Neural progenitor cell (in vitro differentiated cells): ENCODE data around the gene HSDL2. TPM values are rescaled to one million over a fixed set of nuclear protein-coding genes. Genes with fewer than 3 reads are reported as not detected.

ENCODE experiments used
- DNase-seq: peaks from one replicate; pipeline ENCODE4 v3.0.0-alpha.2; 2016; ENCODE audit warnings: low spot score
- H2AFZ ChIP-seq: fragments of 200-600 bp; sonication (generic); replicated peaks from 2 replicates; pipeline ENCODE4 v1.6.1; 2016; ENCODE audit warnings: antibody characterized with exemption
- H3F3A ChIP-seq: fragments of 200-600 bp; sonication (generic); 2 replicates; pipeline ENCODE4 v1.6.1; 2016; ENCODE audit warnings: antibody characterized with exemption, low read depth
- H3K27ac ChIP-seq: fragments of 200-600 bp; sonication (generic); 2 replicates; pipeline ENCODE4 v1.5.1; 2016; ENCODE audit warnings: mild to moderate bottlenecking
- H3K27me3 ChIP-seq: fragments of 200-600 bp; sonication (generic); 2 replicates; pipeline ENCODE4 v1.6.1; 2016; ENCODE audit warnings: mild to moderate bottlenecking, moderate library complexity
- H3K36me3 ChIP-seq: fragments of 200-600 bp; sonication (generic); 2 replicates; pipeline ENCODE4 v1.5.1; 2016
- H3K4me1 ChIP-seq: fragments of 200-600 bp; sonication (generic); 2 replicates; pipeline ENCODE4 v1.6.1; 2016; ENCODE audit warnings: mixed run types
- H3K4me2 ChIP-seq: fragments of 200-600 bp; sonication (generic); 2 replicates; pipeline ENCODE4 v1.6.1; 2016
- H3K4me3 ChIP-seq: fragments of 200-600 bp; sonication (generic); 2 replicates; pipeline ENCODE4 v1.5.1; 2016
- H3K79me2 ChIP-seq: fragments of 200-600 bp; sonication (generic); 2 replicates; pipeline ENCODE4 v1.6.1; 2016; ENCODE audit warnings: low read depth
- H3K9ac ChIP-seq: fragments of 200-600 bp; sonication (generic); 2 replicates; pipeline ENCODE4 v1.6.1; 2016
- H3K9me3 ChIP-seq: fragments of 200-600 bp; sonication (generic); 2 replicates; pipeline ENCODE4 v1.5.1; 2016; ENCODE audit warnings: low read depth
- H4K20me1 ChIP-seq: fragments of 200-600 bp; sonication (generic); 2 replicates; pipeline ENCODE4 v1.6.1; 2016; ENCODE audit warnings: low read depth
- H3K27ac Mint-ChIP-seq: 3 replicates; pipeline ENCODE4 v1.8.0; 2021; ENCODE audit warnings: mixed read lengths
- H3K27me3 Mint-ChIP-seq: 2 replicates; pipeline ENCODE4 v1.8.0; 2022; ENCODE audit warnings: low read depth, mild to moderate bottlenecking, inconsistent platforms, moderate library complexity, mixed read lengths; ENCODE audit not compliant: insufficient read depth
- H3K36me3 Mint-ChIP-seq: 3 replicates; pipeline ENCODE4 v1.8.0; 2021; ENCODE audit warnings: mixed read lengths
- H3K4me1 Mint-ChIP-seq: 3 replicates; pipeline ENCODE4 v1.8.0; 2021; ENCODE audit warnings: mixed read lengths
- H3K4me3 Mint-ChIP-seq: 3 replicates; pipeline ENCODE4 v1.8.0; 2021; ENCODE audit warnings: mild to moderate bottlenecking, moderate library complexity, mixed read lengths
- H3K9me3 Mint-ChIP-seq: 3 replicates; pipeline ENCODE4 v1.8.0; 2020; ENCODE audit warnings: mixed read lengths
- EZH2 ChIP-seq: fragments of 200-600 bp; sonication (generic); IDR thresholded peaks from 2 replicates; pipeline ENCODE4 v1.6.1; 2017; ENCODE audit warnings: antibody characterized with exemption, mild to moderate bottlenecking, moderate library complexity
- EZH2phosphoT487 ChIP-seq: fragments of 200-600 bp; sonication (generic); IDR thresholded peaks from 2 replicates; pipeline ENCODE4 v1.6.1; 2017; ENCODE audit warnings: antibody characterized with exemption
- total RNA-seq: library from RNA; depleted of rRNA; stranded (reverse); fragments of >200 nt; gene quantifications from 2 replicates; pipeline ENCODE4 v1.2.3, GENCODE V29; 2015; ENCODE audit warnings: low replicate concordance
- TF ChIP-seq, protein P1 (sequence below): fragments of 200-600 bp; sonication (generic); IDR thresholded peaks from 2 replicates; pipeline ENCODE4 v1.5.1; 2017; ENCODE audit warnings: antibody characterized with exemption, mild to moderate bottlenecking

Gene HSDL2
- total RNA-seq, 1 donor from 2014 or later, result 23.8 TPM

DNA sequence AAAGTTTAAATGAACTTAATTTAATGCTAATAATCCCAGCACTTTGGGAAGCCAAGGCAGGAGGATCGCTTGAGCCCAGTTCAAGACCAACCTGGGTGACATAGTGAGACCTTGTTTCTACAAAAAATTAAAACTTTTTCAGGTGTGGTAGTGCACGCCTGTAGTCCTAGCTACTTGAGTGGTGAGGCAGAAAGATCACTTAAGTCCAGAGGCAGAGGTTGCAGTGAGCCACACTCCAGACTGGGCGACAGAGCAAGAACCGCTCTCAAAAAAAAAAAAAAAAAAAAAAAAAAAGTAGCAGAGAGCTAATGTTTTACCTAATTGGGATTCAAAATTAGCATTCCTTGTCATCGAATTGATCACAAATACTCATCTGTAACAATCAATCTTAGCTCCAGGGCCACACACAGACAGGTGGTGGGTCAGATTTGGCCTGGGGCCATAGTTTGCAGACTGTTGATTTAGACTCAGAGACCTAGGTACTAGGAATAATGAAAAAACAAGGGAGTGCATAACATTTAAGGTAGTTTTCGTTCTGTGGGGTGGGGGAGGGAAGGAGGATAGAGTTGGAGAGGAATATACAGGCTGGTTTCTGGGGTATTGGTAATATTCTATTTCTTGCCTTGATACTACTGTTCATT, 21.4 kb downstream of the HSDL2 start:
- Histone ChIP-seq H3K27ac (no peak overlapping the region), H3K4me3 (no peak overlapping the region), H3K79me2 (no peaks in the 10 kb centered on the region), H4K20me1 (no peaks in the 10 kb centered on the region), H3K4me1 (no peaks in the 10 kb centered on the region), H3K4me2 (no peak overlapping the region), H3K9me3 (no peaks in the 10 kb centered on the region), H3K27me3 (no peaks in the 10 kb centered on the region), H3F3A (no peaks in the 10 kb centered on the region), H3K36me3 (no peaks in the 10 kb centered on the region), H2AFZ (no peak overlapping the region), H3K9ac (no peak overlapping the region)
- TF ChIP-seq, protein P1, sequence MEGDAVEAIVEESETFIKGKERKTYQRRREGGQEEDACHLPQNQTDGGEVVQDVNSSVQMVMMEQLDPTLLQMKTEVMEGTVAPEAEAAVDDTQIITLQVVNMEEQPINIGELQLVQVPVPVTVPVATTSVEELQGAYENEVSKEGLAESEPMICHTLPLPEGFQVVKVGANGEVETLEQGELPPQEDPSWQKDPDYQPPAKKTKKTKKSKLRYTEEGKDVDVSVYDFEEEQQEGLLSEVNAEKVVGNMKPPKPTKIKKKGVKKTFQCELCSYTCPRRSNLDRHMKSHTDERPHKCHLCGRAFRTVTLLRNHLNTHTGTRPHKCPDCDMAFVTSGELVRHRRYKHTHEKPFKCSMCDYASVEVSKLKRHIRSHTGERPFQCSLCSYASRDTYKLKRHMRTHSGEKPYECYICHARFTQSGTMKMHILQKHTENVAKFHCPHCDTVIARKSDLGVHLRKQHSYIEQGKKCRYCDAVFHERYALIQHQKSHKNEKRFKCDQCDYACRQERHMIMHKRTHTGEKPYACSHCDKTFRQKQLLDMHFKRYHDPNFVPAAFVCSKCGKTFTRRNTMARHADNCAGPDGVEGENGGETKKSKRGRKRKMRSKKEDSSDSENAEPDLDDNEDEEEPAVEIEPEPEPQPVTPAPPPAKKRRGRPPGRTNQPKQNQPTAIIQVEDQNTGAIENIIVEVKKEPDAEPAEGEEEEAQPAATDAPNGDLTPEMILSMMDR, result no peak
- TF ChIP-seq EZH2phosphoT487 (no peak), EZH2 (no peak)
- H3K9me3 Mint-ChIP-seq, result peaks cover 24% of the 10 kb centered on the region
- DNase-seq, result no peak
- H3K4me1 Mint-ChIP-seq, result peaks cover 4% of the 10 kb centered on the region
- H3K27ac Mint-ChIP-seq, result no peak overlapping the region
- no peak overlapping the region for H3K4me3 Mint-ChIP-seq
- H3K27me3 Mint-ChIP-seq, result peaks cover 3% of the 10 kb centered on the region
- H3K36me3 Mint-ChIP-seq, result peaks cover 37% of the 10 kb centered on the region

DNA sequence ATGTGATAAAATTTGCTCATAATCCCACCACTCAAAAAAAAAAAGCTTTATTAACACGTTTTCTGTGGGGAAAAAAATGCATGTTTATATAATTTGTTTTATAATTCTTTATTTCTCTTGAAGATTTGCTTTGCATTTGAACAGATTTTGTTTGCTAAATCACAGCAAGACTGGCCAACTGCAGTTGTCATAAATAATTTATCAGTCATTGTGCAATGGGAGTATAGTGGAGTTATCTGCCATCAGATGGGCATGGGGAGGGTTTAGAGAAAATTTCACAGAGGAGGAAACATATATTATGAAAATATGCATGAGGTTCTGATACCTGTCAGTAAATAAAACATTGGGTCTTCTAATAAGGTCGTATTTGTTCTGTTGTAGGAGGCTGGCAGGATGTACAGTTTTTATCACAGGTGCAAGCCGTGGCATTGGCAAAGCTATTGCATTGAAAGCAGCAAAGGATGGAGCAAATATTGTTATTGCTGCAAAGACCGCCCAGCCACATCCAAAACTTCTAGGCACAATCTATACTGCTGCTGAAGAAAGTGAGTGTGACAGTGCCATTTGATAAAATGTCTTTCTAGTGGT, 23.8 kb downstream of the HSDL2 start:
- H3K36me3 ChIP-seq, result no peaks in the 10 kb centered on the region
- H3K4me3 ChIP-seq, result no peak overlapping the region
- Mint-ChIP-seq H3K4me3 (no peak overlapping the region), H3K9me3 (peaks cover 13% of the 10 kb centered on the region), H3K27me3 (no peaks in the 10 kb centered on the region), H3K36me3 (peaks cover 30% of the 10 kb centered on the region), H3K27ac (no peak overlapping the region), H3K4me1 (peaks cover 4% of the 10 kb centered on the region)
- no peaks in the 10 kb centered on the region for H3K27me3 ChIP-seq
- TF ChIP-seq EZH2 (no peak), EZH2phosphoT487 (no peak)
- TF ChIP-seq, protein P1, result no peak
- no peaks in the 10 kb centered on the region for H4K20me1 ChIP-seq
- no peaks in the 10 kb centered on the region for H3K9me3 ChIP-seq
- H3K9ac ChIP-seq, result no peak overlapping the region
- no peaks in the 10 kb centered on the region for H3K4me1 ChIP-seq
- H3K79me2 ChIP-seq, result no peaks in the 10 kb centered on the region
- H3F3A ChIP-seq, result no peaks in the 10 kb centered on the region
- DNase-seq, result no peak
- H3K4me2 ChIP-seq, result no peak overlapping the region
- H2AFZ ChIP-seq, result no peak overlapping the region
- H3K27ac ChIP-seq, result no peak overlapping the region

DNA sequence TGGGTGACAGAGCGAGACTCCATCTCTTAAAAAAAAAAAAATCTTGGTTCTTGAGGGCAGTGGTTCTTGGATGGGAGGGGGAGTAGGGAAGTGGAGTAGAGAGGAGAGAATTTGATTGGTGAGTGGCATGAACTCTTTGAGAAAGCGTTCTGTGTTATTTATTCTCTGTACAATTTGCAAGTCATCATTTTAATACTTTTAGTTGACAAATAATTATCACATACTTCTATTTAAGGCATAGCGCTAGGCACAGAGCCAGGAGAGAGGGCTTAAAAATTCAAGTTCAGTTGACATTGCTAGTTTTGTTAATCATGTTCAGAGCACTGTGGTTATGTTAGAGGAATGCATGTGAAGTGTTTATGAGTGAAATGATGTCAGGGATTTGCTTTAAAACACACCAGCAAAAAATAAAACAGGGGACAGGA, 24.6 kb downstream of the HSDL2 start:
- no peak overlapping the region for H3K27ac Mint-ChIP-seq

More for the DNA sequence above, 24.6 kb downstream of the HSDL2 start:
- no peak for DNase-seq
- Mint-ChIP-seq H3K36me3 (peaks cover 25% of the 10 kb centered on the region), H3K4me1 (peaks cover 4% of the 10 kb centered on the region), H3K27me3 (no peaks in the 10 kb centered on the region), H3K9me3 (peaks cover 6% of the 10 kb centered on the region), H3K4me3 (no peak overlapping the region)
- Histone ChIP-seq H3K36me3 (no peaks in the 10 kb centered on the region), H3K27me3 (no peaks in the 10 kb centered on the region), H3K27ac (no peak overlapping the region), H3K9me3 (no peaks in the 10 kb centered on the region), H2AFZ (no peak overlapping the region), H3K79me2 (no peaks in the 10 kb centered on the region), H4K20me1 (no peaks in the 10 kb centered on the region), H3K4me3 (no peak overlapping the region), H3K9ac (no peak overlapping the region), H3F3A (no peaks in the 10 kb centered on the region), H3K4me1 (no peaks in the 10 kb centered on the region), H3K4me2 (no peak overlapping the region)
- TF ChIP-seq EZH2 (no peak), EZH2phosphoT487 (no peak)
- TF ChIP-seq, protein P1, result no peak
